GM12865 (cell line): Measurements from ENCODE around the gene AIG1.

Experiments
- DNase-seq: peaks from one replicate; pipeline ENCODE4 v3.0.0; 2010; ENCODE audit warnings: low read depth
- H3K4me3 ChIP-seq: 2 replicates; pipeline ENCODE4 v1.5.1; 2011; ENCODE audit warnings: mild to moderate bottlenecking, low read depth, low read length, control low read depth
- CTCF ChIP-seq: IDR thresholded peaks from 2 replicates; pipeline ENCODE4 v1.5.1; 2011; ENCODE audit warnings: low read length, control low read depth, low read depth, inconsistent platforms; ENCODE audit not compliant: insufficient read depth; ENCODE audit errors: missing control alignments

Gene AIG1

GRCh38 chr6:143125864-143126573 lies 65.3 kb downstream of the AIG1 start:
- no peak overlapping the region for H3K4me3 ChIP-seq
- TF ChIP-seq CTCF: no peak
- no peak for DNase-seq

GRCh38 chr6:143126574-143126941 lies 65.9 kb downstream of the AIG1 start:
- no peak for DNase-seq
- TF ChIP-seq CTCF: no peak

GRCh38 chr6:143127941-143128680 lies 67.4 kb downstream of the AIG1 start:
- no peak overlapping the region for H3K4me3 ChIP-seq
- TF ChIP-seq CTCF: no peak
- DNase-seq: no peak

More at GRCh38 chr6:143126574-143126941, 65.9 kb downstream of the AIG1 start:
- H3K4me3 ChIP-seq: no peak overlapping the region

GRCh38 chr6:143128681-143129015 lies 68.0 kb downstream of the AIG1 start:
- TF ChIP-seq CTCF: no peak
- H3K4me3 ChIP-seq: no peak overlapping the region
- DNase-seq: no peak

- DNase-seq: no peak
- no peak overlapping the region for H3K4me3 ChIP-seq
- no peak for TF ChIP-seq CTCF
Measured at GRCh38 chr6:143130928-143131327, 70.2 kb downstream of the AIG1 start.

GRCh38 chr6:143135325-143135724 lies 74.6 kb downstream of the AIG1 start:
- DNase-seq: no peak
- no peak for TF ChIP-seq CTCF
- H3K4me3 ChIP-seq: no peak overlapping the region
